ENCODE results near the gene SS18L1.

The SS18L1 gene

GRCh38 chr20:62209850-62210495 lies 66.4 kb downstream of the SS18L1 start:
- TF ChIP-seq CTCF (IDR thresholded peaks at IDR 0.05; ENCODE audit: borderline replicate concordance, insufficient read depth, low read depth, low read length) = no peak
- H3K4me3 ChIP-seq (ENCODE audit: low read depth, low read length) = no peak overlapping the region

GRCh38 chr20:62210496-62210855 lies 66.9 kb downstream of the SS18L1 start:
- no peak overlapping the region for H3K4me3 ChIP-seq (ENCODE audit: low read depth, low read length)
- TF ChIP-seq CTCF (IDR thresholded peaks at IDR 0.05; ENCODE audit: borderline replicate concordance, insufficient read depth, low read depth, low read length) = no peak

- TF ChIP-seq CTCF (IDR thresholded peaks at IDR 0.05; ENCODE audit: borderline replicate concordance, insufficient read depth, low read depth, low read length) = no peak
- no peak overlapping the region for H3K4me3 ChIP-seq (ENCODE audit: low read depth, low read length)
Observed at GRCh38 chr20:62211216-62211615, 67.6 kb downstream of the SS18L1 start.

GRCh38 chr20:62211769-62212288 lies 68.3 kb downstream of the SS18L1 start:
- no peak for TF ChIP-seq CTCF (IDR thresholded peaks at IDR 0.05; ENCODE audit: borderline replicate concordance, insufficient read depth, low read depth, low read length)
- H3K4me3 ChIP-seq (ENCODE audit: low read depth, low read length) = no peak overlapping the region

- TF ChIP-seq CTCF (IDR thresholded peaks at IDR 0.05; ENCODE audit: borderline replicate concordance, insufficient read depth, low read depth, low read length) = no peak
- no peak overlapping the region for H3K4me3 ChIP-seq (ENCODE audit: low read depth, low read length)
Observed at GRCh38 chr20:62212299-62212698, 68.7 kb downstream of the SS18L1 start.

- no peak for TF ChIP-seq CTCF (IDR thresholded peaks at IDR 0.05; ENCODE audit: borderline replicate concordance, insufficient read depth, low read depth, low read length)
- H3K4me3 ChIP-seq (ENCODE audit: low read depth, low read length) = no peak overlapping the region
Observed at GRCh38 chr20:62214067-62214466, 70.5 kb downstream of the SS18L1 start.

Measured in GM12875 (cell line).